H7 (cell line): ENCODE data around the gene PLEKHO2. TPM values are rescaled to one million over a fixed set of nuclear protein-coding genes. Genes with fewer than 3 reads are reported as not detected.

ENCODE experiments used
- DNase-seq: peaks from one replicate; pipeline ENCODE4 v3.0.0; 2012
- H3K27me3 ChIP-seq: 2 replicates; pipeline ENCODE4 v1.6.0; 2011; ENCODE audit warnings: mild to moderate bottlenecking, low read length; ENCODE audit not compliant: control insufficient read depth, insufficient read depth
- H3K36me3 ChIP-seq: replicated peaks from 2 replicates; pipeline ENCODE4 v1.5.1; 2011; ENCODE audit warnings: low read length; ENCODE audit not compliant: control insufficient read depth, insufficient read depth
- H3K4me3 ChIP-seq: 2 replicates; pipeline ENCODE4 v1.5.1; 2011; ENCODE audit warnings: low read depth, mild to moderate bottlenecking, control low read depth, low read length, moderate library complexity; ENCODE audit not compliant: insufficient read depth
- total RNA-seq: library from RNA; depleted of rRNA; stranded (reverse); fragments of >200 nt; shearing (Covaris generic); gene quantifications from 2 replicates; pipeline ENCODE4 v1.2.3, GENCODE V29; 2014; rRNA removed

Gene PLEKHO2
- total RNA-seq, 1 experiment from 2014 or later = 14.5 TPM

GRCh38 chr15:64916365-64916764 is 74.7 kb downstream of the PLEKHO2 start:
- no peaks in the 10 kb centered on the region for H3K36me3 ChIP-seq
- H3K27me3 ChIP-seq = peaks cover 12% of the 10 kb centered on the region
- no peak overlapping the region for H3K4me3 ChIP-seq
- DNase-seq = no peak

GRCh38 chr15:64917211-64917610 is 75.5 kb downstream of the PLEKHO2 start:
- peak; percentile 45 for DNase-seq
- Histone ChIP-seq H3K4me3 (no peak overlapping the region), H3K36me3 (no peaks in the 10 kb centered on the region), H3K27me3 (peaks cover 7% of the 10 kb centered on the region)

Other genes starting within 250 kb of the PLEKHO2 start
- gene RBPMS2, start 66.3 kb upstream of the PLEKHO2 start, total RNA-seq = 8.5 and 9.4 TPM in 2 replicates
- gene PIF1, start 16.3 kb upstream of the PLEKHO2 start, total RNA-seq = 100 and 124 TPM in 2 replicates
- gene ANKDD1A, start 70.0 kb downstream of the PLEKHO2 start, total RNA-seq = 4.8 and 4.9 TPM in 2 replicates
- 53.2 and 59.9 TPM in 2 replicates for gene SPG21, start 148.0 kb downstream of the PLEKHO2 start, total RNA-seq
- 28.2 and 32.3 TPM in 2 replicates for gene MTFMT, start 187.7 kb downstream of the PLEKHO2 start, total RNA-seq
- not detected in 2 replicates for gene SLC51B, start 203.5 kb downstream of the PLEKHO2 start, total RNA-seq
- gene RASL12, start 226.1 kb downstream of the PLEKHO2 start, total RNA-seq = 20.9 and 22.1 TPM in 2 replicates
- gene KBTBD13, start 234.8 kb downstream of the PLEKHO2 start, total RNA-seq = 0.17 TPM in 1 of 2 replicates, not detected in the other